BJ (cell line): ENCODE results near the gene KIAA1755. TPM values are rescaled to one million over a fixed set of nuclear protein-coding genes. Genes with fewer than 3 reads are reported as not detected.

ENCODE experiments used
- CTCF ChIA-PET: fragments of 350-600 bp; formaldehyde crosslinking; extraction: SDS; loops from one replicate; lab custom pipeline; 2021; ENCODE audit warnings: antibody characterized with exemption, inconsistent platforms; lab: Yijun Ruan, JAX
- POLR2A ChIA-PET: fragments of 300-600 bp; sonication (Branson Sonifier 250); formaldehyde crosslinking; extraction: SDS; loops from one replicate; lab custom pipeline; 2021; ENCODE audit warnings: antibody characterized with exemption; lab: Charles Lee
- DNase-seq: peaks from one replicate; pipeline ENCODE4 v3.0.0-alpha.2; 2011; ENCODE audit warnings: low read depth
- H3K27me3 ChIP-seq: 2 replicates; pipeline ENCODE4 v1.6.0; 2011; ENCODE audit warnings: low read length; ENCODE audit not compliant: control insufficient read depth, insufficient read depth
- H3K36me3 ChIP-seq: 2 replicates; pipeline ENCODE4 v1.5.1; 2011; ENCODE audit warnings: low read length; ENCODE audit not compliant: control insufficient read depth, insufficient read depth
- H3K4me3 ChIP-seq: 2 replicates; pipeline ENCODE4 v1.5.1; 2011; ENCODE audit warnings: low read depth, mild to moderate bottlenecking, control low read depth, low read length
- CTCF ChIP-seq: IDR thresholded peaks from 2 replicates; pipeline ENCODE4 v1.5.1; 2011; ENCODE audit warnings: low read depth, mild to moderate bottlenecking, control low read depth, inconsistent platforms, low read length, moderate library complexity; ENCODE audit not compliant: insufficient read depth
- polyA plus RNA-seq: library from polyadenylated mRNA; depleted of rRNA; stranded (reverse); fragments of >200 nt; gene quantifications from 2 replicates; pipeline ENCODE4 v1.2.3, GENCODE V29; 2011

KIAA1755 gene
- polyA plus RNA-seq, 1 experiment = 9.7 TPM

GRCh38 chr20:38167851-38168760, 92.4 kb downstream of the KIAA1755 start:
- CTCF ChIA-PET = interaction anchor here (0.8 to 14.6 kb wide), 15 partner anchors 13 to 614 kb away, joined by 3 to 223 read pairs (median 4); no protein-coding TSS in a partner anchor

DNA sequence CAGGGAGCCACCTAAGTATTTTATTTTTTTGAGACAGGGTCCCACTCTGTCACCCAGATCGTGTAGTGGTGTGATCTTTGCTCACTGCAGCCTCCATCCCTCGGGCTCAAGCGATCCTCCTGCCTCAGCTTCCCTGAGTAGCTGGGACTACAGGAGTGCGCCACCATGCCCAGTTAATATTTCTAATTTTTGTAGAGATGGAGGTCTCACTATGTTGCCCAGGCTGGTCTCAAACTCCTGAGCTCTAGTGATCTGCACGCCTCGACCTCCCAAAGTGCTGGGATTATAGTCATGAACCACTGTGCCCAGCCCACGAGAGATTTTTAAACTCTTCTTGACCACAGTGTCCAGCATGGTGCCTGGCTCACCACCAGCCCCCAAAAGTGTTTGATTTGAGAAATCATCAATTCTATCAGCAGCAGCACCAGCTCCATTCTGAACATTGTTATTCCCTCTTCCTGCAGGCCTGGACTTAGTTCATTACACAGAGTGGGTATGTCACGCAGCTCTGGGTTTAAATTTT, 93.1 kb downstream of the KIAA1755 start:
- TF ChIP-seq CTCF = no peak
- no peak overlapping the region for H3K4me3 ChIP-seq
- CTCF ChIA-PET = interaction anchor here (0.8 to 14.6 kb wide), 14 partner anchors 15 to 613 kb away, joined by 3 to 223 read pairs (median 5); no protein-coding TSS in a partner anchor
- H3K27me3 ChIP-seq = no peaks in the 10 kb centered on the region
- no peaks in the 10 kb centered on the region for H3K36me3 ChIP-seq
- POLR2A ChIA-PET = no interaction called here
- DNase-seq = no peak

More at GRCh38 chr20:38167851-38168760, 92.4 kb downstream of the KIAA1755 start:
- no peaks in the 10 kb centered on the region for H3K27me3 ChIP-seq
- POLR2A ChIA-PET = no interaction called here
- no peak overlapping the region for H3K4me3 ChIP-seq
- TF ChIP-seq CTCF = no peak
- DNase-seq = peak; percentile 77
- H3K36me3 ChIP-seq = no peaks in the 10 kb centered on the region

GRCh38 chr20:38166703-38167233, 93.8 kb downstream of the KIAA1755 start:
- ChIA-PET POLR2A (no interaction called here), CTCF (interaction anchor here (1.0 to 14.6 kb wide), 12 partner anchors 14 to 109 kb away, joined by 3 to 223 read pairs (median 6); no protein-coding TSS in a partner anchor)
- no peak for TF ChIP-seq CTCF
- Histone ChIP-seq H3K36me3 (no peaks in the 10 kb centered on the region), H3K27me3 (no peaks in the 10 kb centered on the region), H3K4me3 (no peak overlapping the region)
- no peak for DNase-seq

DNA sequence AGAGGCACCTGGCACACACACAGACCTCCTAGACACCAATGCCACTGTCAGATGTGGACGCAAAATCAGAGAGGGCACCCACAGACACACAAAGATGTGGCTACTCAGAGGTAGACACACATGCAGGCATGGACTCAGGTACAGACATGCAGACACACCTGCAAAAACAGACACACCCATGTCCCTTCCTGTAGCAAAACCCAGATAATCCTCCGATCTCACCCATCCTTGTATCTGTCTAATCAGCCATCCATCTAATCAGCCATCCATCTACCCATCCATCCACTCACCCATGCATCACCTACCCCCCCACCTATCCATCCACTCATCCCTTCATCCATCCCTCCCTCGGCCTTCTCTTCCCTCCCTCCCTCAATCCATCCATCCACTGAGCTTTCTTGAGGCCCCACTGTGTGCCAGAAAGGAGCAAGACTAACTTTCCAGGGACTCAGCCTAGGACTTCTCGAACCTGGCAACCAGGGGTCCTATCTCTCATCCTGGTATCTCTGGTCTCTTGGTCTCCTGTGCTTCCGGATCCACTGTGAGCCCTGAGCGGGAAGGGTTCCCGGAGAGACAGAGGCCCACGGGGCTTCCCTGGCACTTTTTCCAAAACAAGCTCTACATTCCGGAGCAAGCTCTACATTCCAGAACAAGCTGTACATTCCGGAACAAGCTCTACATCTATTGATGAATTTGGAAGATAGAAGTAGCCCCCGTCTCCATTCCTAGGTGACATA, 94.4 kb downstream of the KIAA1755 start:
- POLR2A ChIA-PET = no interaction called here
- TF ChIP-seq CTCF = no peak
- CTCF ChIA-PET = interaction anchor here (1.0 to 14.6 kb wide), 10 partner anchors 25 to 108 kb away, joined by 3 to 223 read pairs (median 8); no protein-coding TSS in a partner anchor
- no peak for DNase-seq
- H3K36me3 ChIP-seq = 0 out of 2 replicates have a peak, but pooled peaks cover 1% of the 10 kb centered on the region
- no peaks in the 10 kb centered on the region for H3K27me3 ChIP-seq
- no peak overlapping the region for H3K4me3 ChIP-seq
